ENCODE data around the gene CTBP1. TPM values are rescaled to one million over a fixed set of nuclear protein-coding genes. Genes with fewer than 3 reads are reported as not detected.

Gene CTBP1
- polyA plus RNA-seq, 1 donor from 2014 or later: 325 TPM

DNA sequence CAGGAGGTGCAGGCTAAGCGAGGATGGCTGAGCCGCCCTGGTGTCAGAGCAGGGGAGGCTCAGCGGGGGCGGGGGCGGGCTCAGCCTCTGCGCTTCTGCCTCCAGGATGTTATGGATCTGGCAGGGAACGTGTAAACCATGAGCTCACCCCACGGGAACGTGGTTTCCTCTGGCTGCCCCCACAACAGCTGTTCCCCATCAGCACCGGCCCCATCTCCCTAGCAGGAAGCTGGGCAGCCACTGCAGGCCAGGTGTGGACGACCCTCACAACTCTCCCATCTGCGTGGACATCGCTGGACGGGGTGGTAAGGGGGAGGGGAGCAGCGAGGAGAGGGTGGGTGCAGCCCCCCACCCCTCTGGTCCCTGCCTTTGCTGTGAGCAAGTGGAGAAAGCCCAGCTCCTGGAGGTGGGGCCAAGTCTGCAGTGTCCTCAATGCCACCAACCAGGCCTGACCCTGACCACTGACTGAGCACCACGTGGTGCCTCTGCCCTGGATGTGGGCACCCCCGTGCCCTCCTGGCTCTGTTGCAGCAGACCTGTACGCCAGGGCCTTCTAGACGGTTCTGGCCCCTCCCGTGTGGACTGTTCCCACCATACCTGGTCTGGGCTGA is 48.4 kb downstream of the CTBP1 start:
- no peak overlapping the region for H3K9ac ChIP-seq (ENCODE audit: low read length)
- no peak overlapping the region for H3K4me3 ChIP-seq (ENCODE audit: low read length)
- no peaks in the 10 kb centered on the region for H3K79me2 ChIP-seq (replicated peaks; ENCODE audit: insufficient read depth, low read length)
- H3K36me3 ChIP-seq (ENCODE audit: insufficient read depth, low read length): no peaks in the 10 kb centered on the region
- no peaks in the 10 kb centered on the region for H3F3A ChIP-seq (ENCODE audit: insufficient read depth, low read length, poor library complexity, severe bottlenecking)
- TF ChIP-seq SMC3 (conservative IDR thresholded peaks at IDR 0.05; ENCODE audit: poor library complexity): no peak
- no peak for TF ChIP-seq TAF1 (IDR thresholded peaks at IDR 0.05; ENCODE audit: low read depth)
- TF ChIP-seq MXI1 (conservative IDR thresholded peaks at IDR 0.05; ENCODE audit: poor library complexity, severe bottlenecking): no peak
- TF ChIP-seq EZH2 (IDR thresholded peaks at IDR 0.05; ENCODE audit: borderline replicate concordance, insufficient read depth, low read length, poor library complexity, severe bottlenecking): no peak
- TF ChIP-seq POLR2AphosphoS5 (IDR thresholded peaks at IDR 0.05): no peak
- no peak for TF ChIP-seq RAD21 (conservative IDR thresholded peaks at IDR 0.05)
- TF ChIP-seq, protein P1, sequence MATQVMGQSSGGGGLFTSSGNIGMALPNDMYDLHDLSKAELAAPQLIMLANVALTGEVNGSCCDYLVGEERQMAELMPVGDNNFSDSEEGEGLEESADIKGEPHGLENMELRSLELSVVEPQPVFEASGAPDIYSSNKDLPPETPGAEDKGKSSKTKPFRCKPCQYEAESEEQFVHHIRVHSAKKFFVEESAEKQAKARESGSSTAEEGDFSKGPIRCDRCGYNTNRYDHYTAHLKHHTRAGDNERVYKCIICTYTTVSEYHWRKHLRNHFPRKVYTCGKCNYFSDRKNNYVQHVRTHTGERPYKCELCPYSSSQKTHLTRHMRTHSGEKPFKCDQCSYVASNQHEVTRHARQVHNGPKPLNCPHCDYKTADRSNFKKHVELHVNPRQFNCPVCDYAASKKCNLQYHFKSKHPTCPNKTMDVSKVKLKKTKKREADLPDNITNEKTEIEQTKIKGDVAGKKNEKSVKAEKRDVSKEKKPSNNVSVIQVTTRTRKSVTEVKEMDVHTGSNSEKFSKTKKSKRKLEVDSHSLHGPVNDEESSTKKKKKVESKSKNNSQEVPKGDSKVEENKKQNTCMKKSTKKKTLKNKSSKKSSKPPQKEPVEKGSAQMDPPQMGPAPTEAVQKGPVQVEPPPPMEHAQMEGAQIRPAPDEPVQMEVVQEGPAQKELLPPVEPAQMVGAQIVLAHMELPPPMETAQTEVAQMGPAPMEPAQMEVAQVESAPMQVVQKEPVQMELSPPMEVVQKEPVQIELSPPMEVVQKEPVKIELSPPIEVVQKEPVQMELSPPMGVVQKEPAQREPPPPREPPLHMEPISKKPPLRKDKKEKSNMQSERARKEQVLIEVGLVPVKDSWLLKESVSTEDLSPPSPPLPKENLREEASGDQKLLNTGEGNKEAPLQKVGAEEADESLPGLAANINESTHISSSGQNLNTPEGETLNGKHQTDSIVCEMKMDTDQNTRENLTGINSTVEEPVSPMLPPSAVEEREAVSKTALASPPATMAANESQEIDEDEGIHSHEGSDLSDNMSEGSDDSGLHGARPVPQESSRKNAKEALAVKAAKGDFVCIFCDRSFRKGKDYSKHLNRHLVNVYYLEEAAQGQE (IDR thresholded peaks at IDR 0.05; ENCODE audit: borderline replicate concordance): no peak
- TF ChIP-seq, protein P2, sequence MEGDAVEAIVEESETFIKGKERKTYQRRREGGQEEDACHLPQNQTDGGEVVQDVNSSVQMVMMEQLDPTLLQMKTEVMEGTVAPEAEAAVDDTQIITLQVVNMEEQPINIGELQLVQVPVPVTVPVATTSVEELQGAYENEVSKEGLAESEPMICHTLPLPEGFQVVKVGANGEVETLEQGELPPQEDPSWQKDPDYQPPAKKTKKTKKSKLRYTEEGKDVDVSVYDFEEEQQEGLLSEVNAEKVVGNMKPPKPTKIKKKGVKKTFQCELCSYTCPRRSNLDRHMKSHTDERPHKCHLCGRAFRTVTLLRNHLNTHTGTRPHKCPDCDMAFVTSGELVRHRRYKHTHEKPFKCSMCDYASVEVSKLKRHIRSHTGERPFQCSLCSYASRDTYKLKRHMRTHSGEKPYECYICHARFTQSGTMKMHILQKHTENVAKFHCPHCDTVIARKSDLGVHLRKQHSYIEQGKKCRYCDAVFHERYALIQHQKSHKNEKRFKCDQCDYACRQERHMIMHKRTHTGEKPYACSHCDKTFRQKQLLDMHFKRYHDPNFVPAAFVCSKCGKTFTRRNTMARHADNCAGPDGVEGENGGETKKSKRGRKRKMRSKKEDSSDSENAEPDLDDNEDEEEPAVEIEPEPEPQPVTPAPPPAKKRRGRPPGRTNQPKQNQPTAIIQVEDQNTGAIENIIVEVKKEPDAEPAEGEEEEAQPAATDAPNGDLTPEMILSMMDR (IDR thresholded peaks at IDR 0.05; ENCODE audit: poor library complexity, severe bottlenecking): no peak
- no peak for TF ChIP-seq EP300 (conservative IDR thresholded peaks at IDR 0.05; ENCODE audit: poor library complexity, severe bottlenecking)
- no peaks in the 10 kb centered on the region for H4K20me1 ChIP-seq (ENCODE audit: insufficient read depth)
- no peak overlapping the region for H3K27ac ChIP-seq (ENCODE audit: low read length)
- H2AFZ ChIP-seq (ENCODE audit: low read depth, low read length): no peak overlapping the region
- H3K4me2 ChIP-seq (ENCODE audit: low read length): no peak overlapping the region
- no peaks in the 10 kb centered on the region for H3K27me3 ChIP-seq (ENCODE audit: insufficient read depth, low read depth, low read length)
- no peaks in the 10 kb centered on the region for H3K9me2 ChIP-seq (ENCODE audit: insufficient read depth, low read length)
- no peaks in the 10 kb centered on the region for H3K9me3 ChIP-seq (ENCODE audit: low read length)

DNA sequence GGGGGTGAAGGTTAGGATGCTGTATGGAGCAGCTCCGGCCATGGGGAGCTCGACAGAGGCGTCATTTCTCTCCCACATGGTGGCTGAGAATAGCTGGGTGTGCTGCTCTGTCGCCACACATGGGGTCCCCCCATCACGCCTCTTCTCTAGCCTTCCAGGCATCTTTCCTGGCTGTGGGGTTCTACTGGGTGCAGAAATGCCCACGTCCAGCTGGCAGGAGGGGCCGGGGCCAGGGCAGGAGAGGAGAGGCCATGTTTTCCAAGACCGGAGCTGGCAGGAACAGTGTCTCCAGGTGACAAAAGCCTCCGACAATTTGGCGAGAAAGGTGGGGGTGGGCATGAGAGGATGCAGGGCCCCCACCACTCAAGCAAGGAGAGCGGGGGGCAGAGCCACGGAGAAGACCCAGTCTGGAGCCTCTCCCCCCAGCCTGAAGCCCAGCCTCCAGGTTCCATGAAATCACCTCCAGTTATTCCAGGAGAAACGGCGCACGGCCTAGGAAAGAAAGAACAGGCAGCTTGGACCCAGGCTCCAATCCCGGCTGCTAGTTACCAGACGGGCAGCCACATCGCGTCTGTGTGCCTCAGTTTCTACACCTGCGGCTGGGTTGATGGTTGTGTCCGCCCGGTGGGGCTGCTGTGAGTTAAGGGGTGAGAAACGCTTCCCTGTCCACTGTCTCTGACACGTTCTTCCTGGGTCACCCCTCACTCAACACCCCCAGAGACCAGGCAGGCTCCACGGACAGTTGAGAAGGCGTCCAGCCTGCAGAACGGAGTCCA is 49.2 kb downstream of the CTBP1 start:
- Histone ChIP-seq H4K20me1 (ENCODE audit: insufficient read depth) (no peaks in the 10 kb centered on the region), H3K27ac (ENCODE audit: low read length) (no peak overlapping the region), H3F3A (ENCODE audit: insufficient read depth, low read length, poor library complexity, severe bottlenecking) (no peaks in the 10 kb centered on the region), H3K36me3 (ENCODE audit: insufficient read depth, low read length) (no peaks in the 10 kb centered on the region), H3K9ac (ENCODE audit: low read length) (no peak overlapping the region), H3K9me3 (ENCODE audit: low read length) (no peaks in the 10 kb centered on the region), H3K27me3 (ENCODE audit: insufficient read depth, low read depth, low read length) (no peaks in the 10 kb centered on the region), H2AFZ (ENCODE audit: low read depth, low read length) (no peak overlapping the region), H3K4me2 (ENCODE audit: low read length) (no peak overlapping the region), H3K79me2 (replicated peaks; ENCODE audit: insufficient read depth, low read length) (no peaks in the 10 kb centered on the region), H3K4me3 (ENCODE audit: low read length) (no peak overlapping the region), H3K9me2 (ENCODE audit: insufficient read depth, low read length) (no peaks in the 10 kb centered on the region)
- no peak for TF ChIP-seq EP300 (conservative IDR thresholded peaks at IDR 0.05; ENCODE audit: poor library complexity, severe bottlenecking)
- TF ChIP-seq MXI1 (conservative IDR thresholded peaks at IDR 0.05; ENCODE audit: poor library complexity, severe bottlenecking): no peak
- no peak for TF ChIP-seq RAD21 (conservative IDR thresholded peaks at IDR 0.05)
- TF ChIP-seq, protein P1 (IDR thresholded peaks at IDR 0.05; ENCODE audit: borderline replicate concordance): no peak
- TF ChIP-seq POLR2AphosphoS5 (IDR thresholded peaks at IDR 0.05): no peak
- TF ChIP-seq, protein P2 (IDR thresholded peaks at IDR 0.05; ENCODE audit: poor library complexity, severe bottlenecking): no peak
- TF ChIP-seq TAF1 (IDR thresholded peaks at IDR 0.05; ENCODE audit: low read depth): no peak
- no peak for TF ChIP-seq EZH2 (IDR thresholded peaks at IDR 0.05; ENCODE audit: borderline replicate concordance, insufficient read depth, low read length, poor library complexity, severe bottlenecking)
- no peak for TF ChIP-seq SMC3 (conservative IDR thresholded peaks at IDR 0.05; ENCODE audit: poor library complexity)
